ENCODE results near the gene TREML1.

GRCh38 chr6:41201764-41202173, 47.6 kb upstream of the TREML1 start:
- TF ChIP-seq, protein P1, sequence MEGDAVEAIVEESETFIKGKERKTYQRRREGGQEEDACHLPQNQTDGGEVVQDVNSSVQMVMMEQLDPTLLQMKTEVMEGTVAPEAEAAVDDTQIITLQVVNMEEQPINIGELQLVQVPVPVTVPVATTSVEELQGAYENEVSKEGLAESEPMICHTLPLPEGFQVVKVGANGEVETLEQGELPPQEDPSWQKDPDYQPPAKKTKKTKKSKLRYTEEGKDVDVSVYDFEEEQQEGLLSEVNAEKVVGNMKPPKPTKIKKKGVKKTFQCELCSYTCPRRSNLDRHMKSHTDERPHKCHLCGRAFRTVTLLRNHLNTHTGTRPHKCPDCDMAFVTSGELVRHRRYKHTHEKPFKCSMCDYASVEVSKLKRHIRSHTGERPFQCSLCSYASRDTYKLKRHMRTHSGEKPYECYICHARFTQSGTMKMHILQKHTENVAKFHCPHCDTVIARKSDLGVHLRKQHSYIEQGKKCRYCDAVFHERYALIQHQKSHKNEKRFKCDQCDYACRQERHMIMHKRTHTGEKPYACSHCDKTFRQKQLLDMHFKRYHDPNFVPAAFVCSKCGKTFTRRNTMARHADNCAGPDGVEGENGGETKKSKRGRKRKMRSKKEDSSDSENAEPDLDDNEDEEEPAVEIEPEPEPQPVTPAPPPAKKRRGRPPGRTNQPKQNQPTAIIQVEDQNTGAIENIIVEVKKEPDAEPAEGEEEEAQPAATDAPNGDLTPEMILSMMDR (IDR thresholded peaks at IDR 0.05), result no peak
- no peak for TF ChIP-seq EZH2 (IDR thresholded peaks at IDR 0.05; ENCODE audit: borderline replicate concordance, insufficient read depth, low read depth, low read length, poor library complexity, severe bottlenecking)

Data from B cell (primary cell).